Activated CD4-positive, alpha-beta T cell treated with anti-CD3 and anti-CD28 coated beads, Interleukin-2, Interleukin-4, amounts not matched to agents 100 ng/mL and 50 ng/mL, durations not matched to agents 16 hours and 8 hours (primary cell): ENCODE measurements around the gene SORD.
"Not testable (repeated sequence)": the region's sequence is repeated elsewhere in the genome, so short reads cannot be mapped to it uniquely, and the experiment has no call there.

Experiments used
- DNase-seq: peaks from one replicate; pipeline ENCODE4 v3.0.0-alpha.2; 2020; ENCODE audit warnings: low spot score

SORD gene

DNA sequence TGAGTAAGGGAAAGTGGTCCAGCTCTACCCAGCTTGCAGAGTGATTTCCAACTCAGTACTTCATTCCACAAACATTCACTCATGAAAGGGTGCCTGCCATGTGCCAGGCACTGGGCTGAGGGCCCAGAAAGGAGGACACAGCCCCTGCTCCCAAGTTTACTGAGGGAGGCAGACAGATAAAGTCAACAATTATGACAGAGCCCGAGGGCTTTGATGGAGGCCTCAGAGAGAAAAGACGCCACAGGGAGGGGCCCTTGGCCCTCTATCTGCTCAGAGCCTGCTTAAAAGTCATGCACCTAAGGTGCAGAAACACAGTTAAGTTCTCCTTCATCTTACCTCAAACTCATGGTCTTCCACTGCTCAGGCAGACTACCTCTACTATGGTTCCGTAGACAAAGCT lies 1.7 kb downstream of the SORD start:
- DNase-seq = not testable (repeated sequence)

DNA sequence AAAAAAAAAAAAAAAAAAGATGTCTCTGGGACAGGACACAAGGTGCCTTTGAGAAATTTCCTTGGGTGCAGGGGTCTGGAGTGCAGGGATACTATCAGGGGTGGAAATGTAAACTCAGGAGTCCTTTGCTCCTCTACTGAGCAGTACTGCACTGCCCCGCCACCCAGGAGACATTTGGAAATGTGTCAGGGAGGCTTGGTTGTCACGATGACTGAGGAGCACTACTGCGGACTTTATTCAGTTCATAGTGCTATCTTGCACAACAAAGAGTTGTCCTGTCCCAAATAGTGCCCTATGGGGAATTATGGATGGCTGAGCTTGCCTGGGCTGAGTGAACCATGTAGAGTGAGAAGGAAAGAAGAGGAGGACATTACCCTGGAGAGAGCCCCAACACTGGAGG lies 2.6 kb downstream of the SORD start:
- not testable (repeated sequence) for DNase-seq

DNA sequence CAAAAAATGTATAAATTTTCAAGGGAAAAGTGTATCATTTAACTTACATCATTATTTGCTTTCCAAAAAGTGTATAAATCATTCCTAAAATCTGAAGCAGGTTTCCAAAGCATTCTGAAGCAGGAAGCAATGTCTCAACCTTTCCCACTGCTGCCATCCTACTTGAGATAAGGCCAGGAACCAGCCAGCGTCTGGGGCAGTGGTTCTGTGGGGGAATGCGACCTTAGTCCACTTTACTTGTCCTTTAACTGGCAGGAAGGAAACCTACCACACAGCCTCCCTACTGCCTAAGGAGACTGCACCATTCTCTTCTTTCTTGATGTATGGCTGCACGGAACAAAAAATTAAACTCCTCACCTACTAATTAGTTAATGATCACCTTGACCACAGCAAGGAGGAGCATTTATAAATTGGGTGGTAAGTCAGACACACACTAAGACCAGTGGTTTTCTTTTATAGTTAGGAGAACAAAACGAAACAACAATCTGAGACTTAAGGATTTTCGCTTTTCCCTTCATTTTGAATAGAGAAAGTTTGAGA lies 3.7 kb downstream of the SORD start:
- no peak for DNase-seq

DNA sequence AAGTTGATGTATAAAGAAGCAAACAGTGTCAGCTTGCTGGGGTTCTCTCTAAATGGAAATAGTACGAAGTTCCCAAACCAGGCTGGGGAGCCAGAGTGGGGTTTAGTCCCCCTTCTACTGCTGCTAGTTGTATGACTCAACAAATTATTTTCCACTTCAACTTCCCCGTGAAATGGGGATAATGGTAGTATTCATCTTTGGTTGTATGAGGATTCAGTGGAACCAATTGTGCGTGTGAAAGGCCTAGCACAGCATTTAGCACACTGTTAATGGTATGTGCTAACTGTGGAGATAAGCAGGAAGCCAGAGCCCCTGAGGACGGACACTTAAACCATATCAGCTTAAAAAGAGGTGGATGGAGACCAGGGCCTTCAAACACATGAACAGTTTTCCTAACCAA lies 4.2 kb downstream of the SORD start:
- DNase-seq = no peak

DNA sequence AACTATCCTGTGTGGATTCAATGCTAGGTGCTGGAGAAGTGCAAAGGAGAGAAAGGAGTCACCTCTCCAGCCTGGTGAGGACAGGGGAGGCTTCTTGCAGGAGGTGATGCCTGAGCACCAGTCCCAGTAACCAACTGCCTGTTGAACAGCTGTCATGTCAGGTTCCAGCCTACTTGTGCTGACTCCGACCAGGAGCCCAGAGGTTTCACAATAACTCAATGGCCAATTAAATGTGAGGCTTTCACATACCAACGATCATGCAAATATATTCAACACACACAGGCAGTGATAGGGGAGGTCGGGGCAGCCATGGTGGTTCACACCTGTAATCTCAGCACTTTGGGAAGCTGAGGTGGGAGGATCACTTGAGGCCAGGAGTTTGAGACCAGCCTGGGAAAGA lies 7.7 kb downstream of the SORD start:
- no peak for DNase-seq

DNA sequence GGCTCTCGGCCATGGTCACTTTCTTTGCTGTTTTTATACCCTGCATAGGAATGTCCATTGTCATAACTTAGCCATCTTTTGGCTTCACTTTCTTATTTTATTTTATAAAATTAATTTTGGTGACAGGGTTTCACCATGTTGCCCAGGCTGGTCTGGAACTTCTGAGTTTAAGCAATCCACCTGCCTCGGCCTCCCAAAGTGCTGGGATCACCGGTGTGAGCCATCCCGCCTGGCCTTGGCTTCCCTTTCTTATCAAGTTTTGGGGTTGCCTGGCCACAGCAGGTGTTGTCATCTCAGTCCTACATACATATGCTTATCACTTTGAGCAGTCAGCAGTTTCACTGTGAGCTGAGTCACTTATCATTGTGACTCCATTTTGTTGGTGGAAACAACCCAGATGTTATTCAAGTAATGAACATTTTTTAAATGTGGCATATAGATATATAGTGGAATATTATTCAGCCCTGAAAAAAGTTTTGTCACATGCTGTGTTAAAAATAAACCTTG lies 8.6 kb downstream of the SORD start:
- not testable (repeated sequence) for DNase-seq

DNA sequence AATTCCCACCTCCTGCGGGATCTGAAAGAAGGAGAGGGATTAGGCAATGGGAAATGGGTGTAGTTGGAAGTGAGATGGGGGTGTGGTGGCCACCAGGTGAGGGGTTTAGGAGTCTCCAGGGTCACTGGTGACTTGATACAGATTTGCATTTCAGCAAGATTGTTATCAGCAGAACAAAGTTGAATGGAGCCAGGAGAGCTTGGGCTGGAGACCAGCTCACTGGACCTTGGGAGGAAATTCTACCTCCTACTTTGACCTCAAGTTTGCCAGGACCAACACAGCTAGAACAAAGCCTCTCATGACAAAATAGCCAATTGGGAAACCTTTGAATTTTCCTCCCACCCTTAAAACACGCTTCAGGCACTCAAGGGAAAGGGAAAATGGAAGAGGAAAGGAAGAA lies 9.5 kb downstream of the SORD start:
- DNase-seq = not testable (repeated sequence)

DNA sequence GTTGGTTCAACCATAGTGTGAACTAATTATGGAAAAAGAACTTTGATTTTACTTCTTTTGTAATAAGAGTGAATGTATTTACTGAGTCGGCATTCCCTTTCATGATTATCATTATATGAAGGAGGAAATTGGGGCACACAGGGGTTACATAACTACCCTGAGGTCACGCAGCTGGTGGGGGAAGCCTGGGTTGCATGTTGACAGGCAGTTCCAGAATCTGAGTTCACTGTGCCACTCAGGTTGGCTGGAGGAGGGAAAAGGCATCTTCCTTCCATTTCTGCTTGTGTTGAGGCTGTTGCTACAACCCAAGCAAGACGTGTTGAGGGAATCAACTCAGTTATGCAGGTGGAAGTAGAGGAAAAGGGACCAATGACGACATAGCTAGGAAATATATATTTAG lies 11.1 kb downstream of the SORD start:
- DNase-seq = not testable (repeated sequence)

DNA sequence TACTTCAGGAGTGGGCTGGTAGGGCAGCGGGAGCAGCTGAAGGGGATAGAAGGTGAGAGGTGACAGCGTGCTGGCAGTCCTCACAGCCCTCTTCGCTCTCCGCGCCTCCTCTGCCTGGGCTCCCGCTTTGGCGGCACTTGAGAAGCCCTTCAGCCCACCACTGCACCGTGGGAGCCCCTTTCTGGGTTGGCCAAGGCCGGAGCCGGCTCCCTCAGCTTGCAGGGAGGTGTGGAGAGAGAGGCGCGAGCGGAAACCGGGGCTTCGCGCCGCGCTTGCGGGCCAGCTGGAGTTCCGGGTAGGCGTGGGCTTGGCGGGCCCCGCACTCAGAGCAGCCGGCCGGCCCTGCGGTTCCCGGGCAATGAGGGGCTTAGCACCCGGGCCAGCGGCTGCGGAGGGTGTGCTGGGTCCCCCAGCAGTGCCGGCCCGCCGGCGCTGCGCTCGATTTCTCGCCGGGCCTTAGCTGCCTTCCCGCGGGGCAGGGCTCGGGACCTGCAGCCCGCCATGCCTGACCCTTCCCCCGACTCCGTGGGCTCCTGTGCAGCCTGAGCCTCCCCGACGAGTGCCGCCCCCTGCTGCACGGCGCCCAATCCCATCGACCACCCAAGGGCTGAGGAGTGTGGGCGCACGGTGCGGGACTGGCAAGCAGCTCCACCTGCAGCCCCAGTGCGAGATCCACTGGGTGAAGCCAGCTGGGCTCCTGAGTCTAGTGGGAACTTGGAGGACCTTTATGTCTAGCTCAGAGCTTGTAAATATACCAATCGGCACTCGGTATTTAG lies 11.8 kb downstream of the SORD start:
- DNase-seq = not testable (repeated sequence)

DNA sequence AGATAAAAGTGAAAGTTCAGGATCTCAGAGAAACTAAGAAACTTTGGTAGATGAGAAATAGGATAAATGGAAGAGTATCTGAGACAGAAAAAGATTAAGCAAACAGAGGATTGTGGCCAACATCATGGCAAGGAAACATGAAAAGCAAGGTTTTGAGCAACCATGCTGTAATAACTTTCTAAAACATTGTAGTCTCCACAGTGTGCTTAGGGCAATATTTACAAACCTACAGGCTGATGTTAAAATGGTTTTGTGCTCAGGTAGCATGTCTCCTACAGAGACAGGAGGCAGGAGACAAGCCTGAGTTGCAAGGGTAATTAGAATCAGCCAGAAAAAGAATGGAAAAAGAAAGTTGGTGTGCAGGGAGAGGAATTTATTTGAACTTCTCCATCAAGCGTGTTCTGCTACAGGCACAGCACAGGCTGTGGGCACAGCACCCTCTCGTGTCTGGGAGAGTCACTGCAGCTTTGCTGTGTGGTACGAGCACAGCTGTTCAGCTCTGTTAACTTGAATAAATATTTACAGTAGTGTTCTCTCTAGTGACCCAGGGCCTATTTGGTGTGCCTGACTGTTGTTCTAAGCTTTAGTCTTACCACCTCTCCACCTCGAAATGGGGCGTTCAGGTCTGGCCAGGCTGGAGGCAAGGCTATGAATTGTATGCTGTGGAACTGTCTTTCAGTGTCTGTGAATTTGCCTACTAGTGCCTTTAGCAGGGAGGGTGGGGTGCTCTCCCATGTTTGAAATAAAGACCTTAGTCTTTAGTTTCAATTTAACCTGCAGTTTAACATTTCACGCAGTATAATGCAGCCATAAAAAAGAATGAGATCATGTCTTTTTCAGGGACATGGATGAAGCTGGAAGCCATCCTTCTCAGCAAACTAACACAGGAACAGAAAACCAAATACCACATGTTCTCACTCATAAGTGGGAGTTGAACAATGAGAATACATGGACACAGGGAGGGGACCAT lies 14.1 kb downstream of the SORD start:
- DNase-seq = peak; percentile 73

DNA sequence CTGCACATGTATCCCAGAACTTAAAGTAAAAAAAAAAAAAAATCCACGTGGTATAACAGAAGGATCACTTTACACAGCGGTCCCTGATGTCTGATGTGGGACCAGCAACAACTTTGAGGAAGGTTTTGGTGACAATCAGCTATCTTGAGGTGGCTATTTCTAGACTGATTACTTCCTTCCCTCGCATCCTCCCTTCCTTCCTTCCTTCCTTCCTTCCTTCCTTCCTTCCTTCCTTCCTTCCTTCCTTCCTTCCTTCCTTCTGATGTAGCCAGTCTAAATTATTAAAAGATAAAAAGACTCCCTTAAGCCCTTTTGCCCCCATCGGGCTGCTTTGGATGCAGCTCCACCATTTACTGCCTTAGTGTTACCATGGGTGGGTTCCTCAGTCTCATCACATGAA lies 14.9 kb downstream of the SORD start:
- DNase-seq = no peak

DNA sequence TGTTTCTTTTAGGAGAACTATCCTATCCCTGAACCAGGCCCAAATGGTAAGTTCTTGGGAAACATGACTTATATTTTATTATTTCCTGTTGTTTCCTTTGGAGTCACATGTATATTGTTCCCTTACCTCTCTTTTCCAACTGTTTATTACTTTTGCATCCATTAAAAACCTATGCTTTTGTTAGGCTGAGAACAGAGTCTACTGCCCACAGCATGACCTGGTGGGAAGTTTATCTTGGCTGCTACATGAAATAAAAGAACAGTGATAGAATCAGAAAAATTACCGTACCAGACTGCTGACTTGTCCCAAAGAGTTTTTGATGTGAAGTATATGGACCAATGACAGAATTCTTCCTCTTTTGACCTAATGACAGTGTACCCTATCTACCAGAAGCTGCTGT lies 17.4 kb downstream of the SORD start:
- DNase-seq = not testable (repeated sequence)

DNA sequence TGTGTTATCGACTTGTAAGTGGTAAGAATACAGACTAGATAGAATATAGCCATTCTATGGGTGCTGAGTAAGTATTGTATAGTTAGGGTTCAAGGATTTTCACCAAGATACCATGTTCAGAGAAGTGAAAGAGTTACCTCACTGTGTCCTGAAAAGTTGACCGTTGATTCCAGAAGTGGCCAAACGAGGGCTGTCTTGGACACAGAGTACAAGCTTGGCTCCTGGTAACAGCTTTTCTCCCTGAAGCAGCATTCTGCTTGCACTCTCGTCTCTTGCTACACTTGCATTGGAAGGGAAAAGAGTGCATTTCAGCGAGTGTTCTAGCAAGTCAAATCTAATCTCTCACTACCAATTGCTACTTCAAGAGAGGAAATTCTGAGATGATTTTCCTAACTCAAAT lies 18.5 kb downstream of the SORD start:
- DNase-seq = not testable (repeated sequence)

DNA sequence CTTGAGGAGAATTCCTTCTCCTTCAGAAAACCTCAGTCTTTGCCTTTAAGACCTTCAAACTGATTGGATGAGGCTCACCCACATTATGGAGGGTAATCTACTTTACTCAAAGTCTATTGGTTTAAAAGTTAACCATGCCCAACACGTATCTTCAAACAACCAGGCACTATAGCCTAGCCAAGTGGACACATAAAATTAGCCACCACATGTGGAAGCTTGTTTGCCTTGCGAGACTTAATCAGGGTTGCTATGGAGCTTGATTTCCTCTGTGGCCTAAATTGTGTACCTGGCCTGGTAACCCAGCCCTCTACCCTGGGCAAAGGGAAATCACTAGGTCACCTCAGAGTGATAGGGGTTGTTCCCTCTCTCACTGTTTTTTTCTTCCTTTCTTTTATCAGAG lies 19.9 kb downstream of the SORD start:
- not testable (repeated sequence) for DNase-seq

DNA sequence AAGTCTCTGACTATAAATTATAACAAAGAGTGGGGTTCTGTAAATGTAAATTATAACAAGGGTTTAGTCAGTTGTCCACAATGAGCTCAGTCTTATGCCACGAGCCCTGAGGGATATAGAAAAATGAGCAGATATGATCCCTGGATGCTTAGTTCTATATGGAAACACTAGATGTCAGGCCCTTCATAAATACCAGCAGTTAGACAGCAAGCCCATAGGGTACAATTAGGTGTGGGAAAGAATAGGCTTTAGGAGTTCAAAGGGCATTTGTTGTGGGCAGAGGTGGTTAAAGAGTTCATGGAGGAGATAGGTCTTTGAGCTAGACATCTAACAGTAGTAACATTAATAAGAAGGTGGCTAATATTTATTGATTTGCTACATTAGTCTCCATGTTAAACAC lies 21.3 kb downstream of the SORD start:
- DNase-seq = not testable (repeated sequence)

DNA sequence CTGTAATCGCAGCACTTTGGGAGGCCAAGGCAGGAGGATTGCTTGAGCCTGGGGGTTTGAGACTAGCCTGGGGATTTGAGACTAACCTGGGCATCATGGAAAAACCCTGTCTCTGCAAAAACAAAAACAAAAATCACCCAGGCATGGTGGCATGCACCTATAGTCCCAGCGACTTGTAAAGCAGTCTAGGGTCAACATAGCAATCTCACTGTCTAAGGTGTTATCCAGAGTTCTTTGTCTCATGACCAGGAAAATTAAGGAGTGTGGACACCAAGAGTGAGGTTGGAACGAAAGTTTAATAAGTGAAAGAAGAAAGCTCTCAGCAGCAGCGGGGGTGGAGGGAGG lies 25.4 kb downstream of the SORD start:
- not testable (repeated sequence) for DNase-seq

DNA sequence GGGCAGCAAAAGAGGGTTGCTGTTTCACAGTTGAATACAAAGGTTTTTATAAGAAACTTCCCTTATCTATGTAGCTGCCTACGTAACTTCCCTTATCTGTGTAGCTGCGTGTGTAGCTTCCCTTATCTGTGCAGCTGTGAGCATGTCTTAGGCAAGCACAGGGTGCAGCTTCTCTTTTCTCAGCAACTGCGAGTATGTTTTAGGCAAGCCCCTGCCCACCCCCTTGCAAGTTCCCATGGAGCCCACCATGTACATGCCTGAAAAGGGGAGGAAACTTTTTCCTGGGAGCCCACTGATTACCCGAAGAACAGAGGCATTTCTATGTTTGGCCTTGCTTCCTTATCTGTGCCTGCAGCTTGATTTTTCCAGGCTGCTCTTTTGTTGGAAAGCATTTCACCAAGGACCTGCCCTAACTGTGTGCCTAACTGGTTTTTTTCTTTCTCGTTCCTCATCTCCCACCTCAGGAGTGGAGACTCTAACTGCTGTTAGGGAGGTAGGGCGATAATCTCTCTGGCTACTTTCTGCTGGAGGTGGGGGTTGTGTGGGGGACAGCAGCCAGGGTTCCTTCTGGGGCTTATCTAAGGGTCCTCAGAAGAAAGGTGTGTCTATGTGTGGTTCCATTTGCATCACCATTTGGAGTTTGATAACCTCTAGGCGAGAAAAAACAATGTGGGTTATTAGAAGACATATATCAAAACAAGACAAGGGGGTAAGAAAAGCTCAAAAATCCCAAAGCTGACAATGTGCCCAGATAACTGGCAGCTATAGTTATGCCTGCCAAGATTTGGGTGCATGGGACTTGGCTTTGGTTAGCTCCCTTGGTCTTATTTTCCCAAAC lies 26.0 kb downstream of the SORD start:
- DNase-seq = no peak

DNA sequence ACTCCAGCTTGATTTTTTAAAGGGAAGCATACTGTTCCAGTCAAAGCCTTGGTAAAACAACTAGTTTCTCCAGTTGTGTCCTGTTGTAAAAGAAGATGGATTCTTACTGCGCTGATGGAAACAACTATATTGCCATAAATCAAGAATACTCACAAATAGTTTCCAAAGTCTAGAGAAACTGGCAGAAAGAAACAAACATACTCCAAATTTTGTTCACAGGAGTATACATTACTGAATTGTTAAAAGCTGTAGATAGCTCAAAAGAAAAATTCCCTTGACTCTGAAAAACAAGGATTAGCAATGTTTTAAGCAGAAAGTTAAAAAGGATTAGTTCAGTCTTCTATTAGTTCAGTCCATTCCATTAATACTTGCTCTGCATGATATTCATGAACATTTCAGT lies 27.6 kb downstream of the SORD start:
- DNase-seq = no peak

DNA sequence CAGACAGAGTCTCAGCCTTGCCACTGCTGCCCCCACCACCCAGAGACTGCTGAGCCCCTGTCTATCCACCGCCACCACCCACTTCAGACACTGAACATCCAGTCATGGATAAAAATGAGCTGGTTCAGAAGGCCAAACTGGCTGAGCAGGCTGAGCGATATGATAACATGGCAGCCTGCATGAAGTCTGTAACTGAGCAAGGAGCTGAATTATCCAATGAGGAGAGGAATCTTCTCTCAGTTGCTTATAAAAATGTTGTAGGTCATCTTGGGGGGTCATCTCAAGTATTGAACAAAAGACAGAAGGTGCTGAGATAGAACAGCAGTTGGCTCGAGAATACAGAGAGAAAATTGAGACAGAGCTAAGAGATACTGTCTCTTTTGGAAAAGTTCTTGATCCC lies 29.7 kb downstream of the SORD start:
- DNase-seq = not testable (repeated sequence)

DNA sequence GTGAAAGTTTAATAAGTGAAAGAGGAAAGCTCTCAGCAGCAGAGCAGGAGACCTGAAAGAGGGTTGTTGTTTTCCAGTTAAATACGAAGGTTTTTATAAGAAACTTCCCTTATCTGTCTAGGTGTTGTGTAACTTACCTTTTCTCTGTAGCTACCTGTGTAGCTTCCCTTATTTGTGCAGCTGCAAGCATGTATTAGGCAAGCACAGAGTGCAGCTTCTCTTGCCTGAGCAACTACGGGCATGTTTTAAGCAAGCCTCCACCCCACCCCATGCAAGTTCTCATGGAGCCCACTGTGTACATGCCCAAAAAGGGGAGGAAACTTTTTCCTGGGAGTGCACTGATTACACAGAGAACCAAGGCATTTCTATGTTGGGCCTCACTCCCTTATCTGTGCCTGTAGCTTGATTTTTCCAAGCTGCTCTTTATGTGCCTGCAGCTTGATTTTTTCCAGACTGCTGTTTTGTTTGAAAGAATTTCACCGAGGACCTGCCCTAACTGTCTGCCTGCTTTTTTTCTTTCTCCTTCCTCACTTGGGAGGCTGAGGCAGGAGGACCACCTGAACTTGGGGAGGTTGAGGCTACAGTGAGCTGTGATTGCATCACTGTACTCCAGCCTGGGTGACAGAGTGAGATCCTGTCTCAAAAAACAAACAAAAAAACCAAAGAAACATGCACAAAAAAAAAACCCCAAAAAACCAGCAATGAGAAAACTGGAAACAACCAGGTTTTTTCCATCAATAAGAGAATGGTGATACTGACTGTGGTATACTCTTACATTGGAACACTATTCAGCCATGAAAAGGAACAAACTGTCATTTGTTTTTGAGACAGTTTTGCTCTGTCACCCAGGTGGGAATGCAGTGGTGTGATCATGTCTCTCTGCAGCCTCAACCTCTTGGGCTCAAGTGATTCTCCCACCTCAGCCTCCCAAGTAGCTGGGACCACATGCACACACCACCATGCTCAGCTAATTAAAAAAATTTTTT lies 36.0 kb downstream of the SORD start:
- DNase-seq = not testable (repeated sequence)
